T-cell (primary cell): ENCODE results near the gene FAN1. TPM values are rescaled to one million over a fixed set of nuclear protein-coding genes. Genes with fewer than 3 reads are reported as not detected.

ENCODE experiments used
- ATAC-seq, 4 experiments: fragments of 200-7000 bp in 3 of 4; fragments of 150-1000 bp in 1 of 4; cut with Tn5 transposase; replicated peaks in 1 of 4; 1 replicate in 3 of 4; 2 replicates in 1 of 4; pipeline ENCODE4 v1.10.0; 2021; ENCODE audit warnings: moderate library complexity in 3 of 4, mild to moderate bottlenecking in 2 of 4, moderate number of reproducible peaks in 1 of 4
- CTCF ChIA-PET, 2 donors: fragments of 300-600 bp; sonication (Branson Sonifier 250); formaldehyde crosslinking; loops; one replicate each; lab custom pipeline; 2022; ENCODE audit warnings: antibody characterized with exemption in 2 of 2; lab: Charles Lee
- POLR2A ChIA-PET, 2 donors: fragments of 300-600 bp; sonication (Branson Sonifier 250); formaldehyde crosslinking; loops; one replicate each; lab custom pipeline; 2022; ENCODE audit warnings: antibody characterized with exemption in 2 of 2; lab: Charles Lee
- DNase-seq, 35 experiments: peaks; one replicate each; pipeline versions ENCODE4 v3.0.0 to v3.0.0-alpha.2; 2013 to 2023
- H3K27ac ChIP-seq: one replicate; pipeline ENCODE4 v1.5.1; 2013; ENCODE audit warnings: low read length
- H3K27me3 ChIP-seq, 2 experiments: replicated peaks in 1 of 2; 1 replicate in 1 of 2; 2 replicates in 1 of 2; pipeline versions ENCODE4 v1.6.1 to v1.7.0; 2013; ENCODE audit warnings: low read length in 1 of 2, mixed read lengths in 1 of 2; ENCODE audit not compliant: control insufficient read depth in 2 of 2, insufficient read depth in 2 of 2; ENCODE audit errors: extremely low read depth in 1 of 2
- H3K36me3 ChIP-seq, 2 donors: 1 replicate in 1 of 2; 2 replicates in 1 of 2; pipeline versions ENCODE4 v1.6.1 to v1.7.0; 2013; ENCODE audit warnings: low read length in 1 of 2; ENCODE audit not compliant: control insufficient read depth in 2 of 2, insufficient read depth in 1 of 2; ENCODE audit errors: extremely low read depth in 1 of 2
- H3K4me1 ChIP-seq, 2 experiments: 1 replicate in 1 of 2; 2 replicates in 1 of 2; pipeline versions ENCODE4 v1.6.1 to v1.7.0; 2013; ENCODE audit warnings: low read length in 2 of 2, mixed read lengths in 1 of 2; ENCODE audit not compliant: insufficient read depth in 2 of 2, control insufficient read depth in 1 of 2; ENCODE audit errors: extremely low read depth in 1 of 2
- H3K4me3 ChIP-seq, 2 donors: 1 replicate in 1 of 2; 2 replicates in 1 of 2; pipeline versions ENCODE4 v1.5.1 to v1.7.0; 2013; ENCODE audit warnings: mild to moderate bottlenecking in 2 of 2, low read length in 1 of 2, moderate library complexity in 1 of 2; ENCODE audit not compliant: control insufficient read depth in 1 of 2; ENCODE audit errors: extremely low read depth in 1 of 2
- H3K9me3 ChIP-seq: 2 replicates; pipeline ENCODE4 v1.7.0; 2013
- H3K27ac Mint-ChIP-seq, 2 donors: one replicate each; pipeline ENCODE4 v1.8.0; 2020 to 2021; ENCODE audit warnings: mild to moderate bottlenecking in 2 of 2, mixed read lengths in 2 of 2
- H3K27me3 Mint-ChIP-seq, 2 donors: one replicate each; pipeline ENCODE4 v1.8.0; 2021 to 2022; ENCODE audit warnings: mixed read lengths in 2 of 2
- H3K36me3 Mint-ChIP-seq: one replicate; pipeline ENCODE4 v1.8.0; 2021; ENCODE audit warnings: mixed read lengths
- H3K4me1 Mint-ChIP-seq, 3 donors: one replicate each; pipeline ENCODE4 v1.8.0; 2020 to 2022; ENCODE audit warnings: mixed read lengths in 3 of 3, mild to moderate bottlenecking in 1 of 3
- H3K4me3 Mint-ChIP-seq, 3 donors: one replicate each; pipeline ENCODE4 v1.8.0; 2020 to 2022; ENCODE audit warnings: mild to moderate bottlenecking in 3 of 3, mixed read lengths in 3 of 3, moderate library complexity in 3 of 3
- H3K9me3 Mint-ChIP-seq, 3 donors: one replicate each; pipeline ENCODE4 v1.8.0; 2020 to 2022; ENCODE audit warnings: mixed read lengths in 3 of 3
- WGBS: methylation state at CpG from one replicate; pipeline ENCODE4 v1.1.5; 2013; ENCODE audit warnings: missing lambda C conversion rate; ENCODE audit not compliant: insufficient coverage; 5-methylcytosine and 5-hydroxymethylcytosine counted together
- total RNA-seq, 35 experiments: library from RNA in 6 of 35; stranded (reverse) in 6 of 35; fragments of 120-200 nt in 1 of 35; gene quantifications; one replicate each; pipeline versions ENCODE4 v1.2.1 to v1.2.4 and lab custom pipeline; 2013 to 2026

Gene FAN1
- total RNA-seq, 5 donors from 2014 or later (not counting 1 experiment from before 2014, with no cell fraction given), result 21.2 to 31.2 (median 26.7) TPM

- WGBS, result 100% methylated on average over 4 of the region's 4 CpGs
Measured at GRCh38 chr15:30973379-30973778, 69.7 kb downstream of the FAN1 start.

GRCh38 chr15:30974112-30974511, 70.4 kb downstream of the FAN1 start:
- H3K9me3 ChIP-seq, result no peaks in the 10 kb centered on the region
- no CpG with 5 or more reads among the region's 5 CpGs for WGBS
- no peaks in the 10 kb centered on the region for H3K27me3 Mint-ChIP-seq
- ATAC-seq (no peak), DNase-seq (no peak)
- peaks cover 0 to 34% of the 10 kb centered on the region in 2 donors for H3K36me3 ChIP-seq
- no peaks in the 10 kb centered on the region for H3K27me3 ChIP-seq
- H3K4me1 ChIP-seq, result peaks cover 0 to under 1% of the 10 kb centered on the region in 2 experiments
- H3K4me1 Mint-ChIP-seq, result peaks cover 27 to 48% (median 38%) of the 10 kb centered on the region in 3 donors
- ChIA-PET POLR2A (no interaction called here), CTCF (no interaction called here)
- no peak overlapping the region for H3K4me3 Mint-ChIP-seq
- no peak overlapping the region for H3K4me3 ChIP-seq
- H3K36me3 Mint-ChIP-seq, result peaks cover 49% of the 10 kb centered on the region
- no peaks in the 10 kb centered on the region for H3K9me3 Mint-ChIP-seq
- H3K27ac Mint-ChIP-seq, result no peak overlapping the region
- H3K27ac ChIP-seq, result no peak overlapping the region

More at GRCh38 chr15:30973379-30973778, 69.7 kb downstream of the FAN1 start:
- Mint-ChIP-seq H3K36me3 (peaks cover 48% of the 10 kb centered on the region), H3K27me3 (no peaks in the 10 kb centered on the region), H3K4me1 (peaks cover 20 to 44% (median 33%) of the 10 kb centered on the region in 3 donors), H3K4me3 (no peak overlapping the region), H3K27ac (no peak overlapping the region), H3K9me3 (no peaks in the 10 kb centered on the region)
- no peak overlapping the region for H3K4me3 ChIP-seq
- no peaks in the 10 kb centered on the region for H3K27me3 ChIP-seq
- peaks cover 0 to 5% of the 10 kb centered on the region in 2 experiments for H3K4me1 ChIP-seq
- peaks cover 0 to 33% of the 10 kb centered on the region in 2 donors for H3K36me3 ChIP-seq
- no peak overlapping the region for H3K27ac ChIP-seq
- ATAC-seq, result no peak
- ChIA-PET CTCF (no interaction called here), POLR2A (interaction anchor here in 1 of 2 donors (0.8 kb wide), 1 partner anchor 15 kb away, joined by 4 read pairs; no protein-coding TSS in a partner anchor)
- H3K9me3 ChIP-seq, result no peaks in the 10 kb centered on the region
- DNase-seq, result no peak

- DNase-seq (no peak), ATAC-seq (no peak)
- no peaks in the 10 kb centered on the region for H3K9me3 ChIP-seq
- Mint-ChIP-seq H3K36me3 (peaks cover 49% of the 10 kb centered on the region), H3K27ac (no peak overlapping the region), H3K4me3 (no peak overlapping the region), H3K4me1 (peaks cover 51 to 53% (median 52%) of the 10 kb centered on the region in 3 donors), H3K27me3 (no peaks in the 10 kb centered on the region), H3K9me3 (no peaks in the 10 kb centered on the region)
- H3K27ac ChIP-seq, result no peak overlapping the region
- H3K27me3 ChIP-seq, result no peaks in the 10 kb centered on the region
- H3K36me3 ChIP-seq, result peaks cover 9 to 49% of the 10 kb centered on the region in 2 donors
- POLR2A ChIA-PET, result interaction anchor here in 1 of 2 donors (0.6 kb wide), 1 partner anchor 15 kb away, joined by 5 read pairs; no protein-coding TSS in a partner anchor
- no peak overlapping the region for H3K4me3 ChIP-seq
- H3K4me1 ChIP-seq, result peaks cover 7% of the 10 kb centered on the region in 2 experiments
- CTCF ChIA-PET, result interaction anchor here in 1 of 2 donors (1.3 kb wide), 1 partner anchor 11 kb away, joined by 3 read pairs; no protein-coding TSS in a partner anchor
Measured at GRCh38 chr15:30978328-30978727, 74.6 kb downstream of the FAN1 start.

GRCh38 chr15:30979457-30979856, 75.7 kb downstream of the FAN1 start:
- 100% methylated on average over 2 of the region's 5 CpGs for WGBS
- peaks cover 46% of the 10 kb centered on the region for H3K36me3 Mint-ChIP-seq
- Histone ChIP-seq H3K4me3 (no peak overlapping the region), H3K27ac (no peak overlapping the region), H3K9me3 (no peaks in the 10 kb centered on the region), H3K36me3 (peaks cover 9 to 39% of the 10 kb centered on the region in 2 donors), H3K27me3 (no peaks in the 10 kb centered on the region), H3K4me1 (peaks cover 7 to 11% of the 10 kb centered on the region in 2 experiments)
- no peaks in the 10 kb centered on the region for H3K9me3 Mint-ChIP-seq
- DNase-seq, result no peak
- H3K27me3 Mint-ChIP-seq, result no peaks in the 10 kb centered on the region
- H3K4me3 Mint-ChIP-seq, result peak overlapping the region in 1 of 3 donors; percentile 43
- POLR2A ChIA-PET, result interaction anchor here in 1 of 2 donors (0.5 kb wide), 1 partner anchor 186 kb away, joined by 8 read pairs; no protein-coding TSS in a partner anchor
- H3K4me1 Mint-ChIP-seq, result peaks cover 60 to 64% (median 62%) of the 10 kb centered on the region in 3 donors
- CTCF ChIA-PET, result interaction anchor here in 1 of 2 donors (0.6 kb wide), 1 partner anchor 10 kb away, joined by 5 read pairs; no protein-coding TSS in a partner anchor
- no peak overlapping the region for H3K27ac Mint-ChIP-seq
- ATAC-seq, result no peak

- WGBS, result 100% methylated on average over 1 of the region's 3 CpGs
- H3K9me3 ChIP-seq, result no peaks in the 10 kb centered on the region
- H3K27me3 ChIP-seq, result no peaks in the 10 kb centered on the region
- Mint-ChIP-seq H3K27me3 (no peaks in the 10 kb centered on the region), H3K4me3 (no peak overlapping the region), H3K4me1 (peaks cover 74 to 80% (median 76%) of the 10 kb centered on the region in 3 donors), H3K36me3 (peaks cover 58% of the 10 kb centered on the region), H3K27ac (no peak overlapping the region), H3K9me3 (no peaks in the 10 kb centered on the region)
- H3K4me1 ChIP-seq, result peaks cover 23 to 29% of the 10 kb centered on the region in 2 experiments
- H3K4me3 ChIP-seq, result no peak overlapping the region
- H3K27ac ChIP-seq, result no peak overlapping the region
- DNase-seq (no peak), ATAC-seq (no peak)
- ChIA-PET CTCF (no interaction called here), POLR2A (no interaction called here)
- H3K36me3 ChIP-seq, result peaks cover 15 to 49% of the 10 kb centered on the region in 2 donors
Measured at GRCh38 chr15:30984118-30984517, 80.4 kb downstream of the FAN1 start.

- WGBS, result 91% methylated on average over 4 of the region's 6 CpGs
- Mint-ChIP-seq H3K27ac (no peak overlapping the region), H3K36me3 (peaks cover 54% of the 10 kb centered on the region), H3K4me1 (peaks cover 70 to 78% (median 73%) of the 10 kb centered on the region in 3 donors), H3K9me3 (no peaks in the 10 kb centered on the region), H3K27me3 (no peaks in the 10 kb centered on the region), H3K4me3 (peak overlapping the region in 2 of 3 donors; percentile 0 to 30)
- H3K9me3 ChIP-seq, result no peaks in the 10 kb centered on the region
- ChIA-PET POLR2A (no interaction called here), CTCF (no interaction called here)
- H3K36me3 ChIP-seq, result peaks cover 11 to 49% of the 10 kb centered on the region in 2 donors
- H3K4me3 ChIP-seq, result no peak overlapping the region
- DNase-seq (no peak), ATAC-seq (no peak)
- no peak overlapping the region for H3K27ac ChIP-seq
- H3K4me1 ChIP-seq, result peaks cover 21 to 28% of the 10 kb centered on the region in 2 experiments
- H3K27me3 ChIP-seq, result no peaks in the 10 kb centered on the region
Measured at GRCh38 chr15:30984542-30984941, 80.8 kb downstream of the FAN1 start.
